ENCODE results near the gene PTPN18. TPM values are rescaled to one million over a fixed set of nuclear protein-coding genes. Genes with fewer than 3 reads are reported as not detected.

PTPN18 gene
- polyA plus RNA-seq, 1 experiment, result 24.4 TPM

DNA sequence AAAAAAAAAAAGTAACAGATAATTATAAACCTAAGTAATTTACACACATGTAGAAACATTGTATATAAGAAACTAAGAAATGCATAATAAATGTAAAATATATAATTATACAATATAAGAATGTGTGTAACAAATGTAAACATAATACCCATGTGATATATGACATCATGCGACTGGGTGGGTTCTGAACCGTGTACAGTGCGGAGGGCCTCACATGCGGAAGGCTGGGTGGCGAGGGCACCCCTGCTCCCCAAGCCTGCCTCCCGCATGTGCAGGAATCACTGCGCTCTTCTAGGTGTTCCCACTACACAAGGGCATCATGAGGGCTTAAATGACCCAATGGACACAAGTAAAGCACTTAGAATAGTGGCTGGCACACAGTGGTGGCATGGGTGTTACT, 2.0 kb downstream of the PTPN18 start:
- ChIA-PET CTCF (no interaction called here), POLR2A (no interaction called here)
- TF ChIP-seq, protein P1, sequence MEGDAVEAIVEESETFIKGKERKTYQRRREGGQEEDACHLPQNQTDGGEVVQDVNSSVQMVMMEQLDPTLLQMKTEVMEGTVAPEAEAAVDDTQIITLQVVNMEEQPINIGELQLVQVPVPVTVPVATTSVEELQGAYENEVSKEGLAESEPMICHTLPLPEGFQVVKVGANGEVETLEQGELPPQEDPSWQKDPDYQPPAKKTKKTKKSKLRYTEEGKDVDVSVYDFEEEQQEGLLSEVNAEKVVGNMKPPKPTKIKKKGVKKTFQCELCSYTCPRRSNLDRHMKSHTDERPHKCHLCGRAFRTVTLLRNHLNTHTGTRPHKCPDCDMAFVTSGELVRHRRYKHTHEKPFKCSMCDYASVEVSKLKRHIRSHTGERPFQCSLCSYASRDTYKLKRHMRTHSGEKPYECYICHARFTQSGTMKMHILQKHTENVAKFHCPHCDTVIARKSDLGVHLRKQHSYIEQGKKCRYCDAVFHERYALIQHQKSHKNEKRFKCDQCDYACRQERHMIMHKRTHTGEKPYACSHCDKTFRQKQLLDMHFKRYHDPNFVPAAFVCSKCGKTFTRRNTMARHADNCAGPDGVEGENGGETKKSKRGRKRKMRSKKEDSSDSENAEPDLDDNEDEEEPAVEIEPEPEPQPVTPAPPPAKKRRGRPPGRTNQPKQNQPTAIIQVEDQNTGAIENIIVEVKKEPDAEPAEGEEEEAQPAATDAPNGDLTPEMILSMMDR (IDR thresholded peaks at IDR 0.05; ENCODE audit: insufficient read depth, low read depth, low read length), result no peak
- H3K36me3 ChIP-seq (ENCODE audit: control insufficient read depth, insufficient read depth, low read length), result no peaks in the 10 kb centered on the region
- DNase-seq (ENCODE audit: low read depth), result no peak
- no peak overlapping the region for H3K4me3 ChIP-seq (ENCODE audit: low read depth, low read length)
- no peaks in the 10 kb centered on the region for H3K27me3 ChIP-seq (ENCODE audit: control insufficient read depth, insufficient read depth, low read length)

DNA sequence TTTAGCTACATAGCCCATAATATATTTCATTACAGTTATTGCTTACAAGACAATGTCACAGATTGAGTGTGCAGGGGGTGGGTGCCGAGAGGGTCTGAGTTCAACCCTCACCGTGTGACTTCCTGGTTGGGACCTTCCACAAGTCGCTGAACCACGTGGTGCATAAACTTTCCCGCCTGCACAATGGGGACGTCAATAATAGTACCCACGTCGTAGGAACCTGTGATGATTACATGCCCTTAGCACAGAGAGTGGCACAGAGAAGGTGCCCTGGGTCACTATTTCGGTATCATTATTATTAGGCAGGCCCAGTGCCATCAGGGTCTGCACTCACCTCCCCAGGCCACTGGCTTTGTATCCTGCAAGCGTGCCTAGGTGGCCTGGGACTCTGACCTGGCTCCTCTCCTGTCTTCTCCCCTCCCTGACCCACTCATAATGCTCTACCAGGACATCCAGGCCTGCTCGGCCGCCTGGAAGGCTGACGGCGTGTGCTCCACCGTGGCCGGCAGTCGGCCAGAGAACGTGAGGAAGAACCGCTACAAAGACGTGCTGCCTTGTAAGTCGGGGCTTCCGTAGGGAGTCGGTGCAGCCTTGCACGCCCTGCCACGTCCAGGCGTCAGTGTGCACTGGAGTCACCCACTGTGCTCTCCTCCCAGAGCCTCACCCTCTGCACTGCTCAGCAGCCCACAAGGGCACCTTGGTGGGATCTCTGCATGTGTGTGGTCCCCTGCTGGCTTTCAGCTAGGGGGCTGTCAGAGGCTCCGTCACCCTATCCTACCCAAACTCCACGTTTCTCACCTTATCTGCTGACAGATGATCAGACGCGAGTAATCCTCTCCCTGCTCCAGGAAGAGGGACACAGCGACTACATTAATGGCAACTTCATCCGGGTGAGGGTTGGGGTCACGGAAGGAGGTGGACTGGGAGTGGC, 2.8 kb downstream of the PTPN18 start:
- no peak for DNase-seq (ENCODE audit: low read depth)
- TF ChIP-seq, protein P1 (IDR thresholded peaks at IDR 0.05; ENCODE audit: insufficient read depth, low read depth, low read length), result no peak
- Histone ChIP-seq H3K36me3 (ENCODE audit: control insufficient read depth, insufficient read depth, low read length) (no peaks in the 10 kb centered on the region), H3K4me3 (ENCODE audit: low read depth, low read length) (no peak overlapping the region), H3K27me3 (ENCODE audit: control insufficient read depth, insufficient read depth, low read length) (no peaks in the 10 kb centered on the region)
- POLR2A ChIA-PET, result no interaction called here
- CTCF ChIA-PET, result no interaction called here

DNA sequence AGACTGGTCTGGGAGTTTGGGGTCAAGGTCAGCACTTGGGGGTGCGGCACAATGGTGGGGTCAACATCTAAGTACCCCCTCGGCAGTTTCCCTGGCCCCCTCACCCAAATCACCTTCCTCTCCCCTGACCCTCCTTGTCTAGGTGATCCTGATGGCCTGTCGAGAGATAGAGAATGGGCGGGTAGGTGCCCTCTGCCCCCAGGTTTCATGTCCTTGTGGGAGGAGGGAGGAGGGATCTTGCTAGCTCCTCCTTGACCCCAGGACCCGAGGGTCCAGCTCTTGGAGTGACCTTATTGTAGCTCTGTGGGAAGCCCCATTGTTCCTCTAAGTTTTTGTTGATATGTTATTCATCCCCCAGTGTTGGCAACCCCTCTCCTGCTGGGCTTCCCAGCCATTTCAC, 3.6 kb downstream of the PTPN18 start:
- TF ChIP-seq, protein P1 (IDR thresholded peaks at IDR 0.05; ENCODE audit: insufficient read depth, low read depth, low read length), result no peak
- DNase-seq (ENCODE audit: low read depth), result no peak
- H3K4me3 ChIP-seq (ENCODE audit: low read depth, low read length), result no peak overlapping the region
- H3K27me3 ChIP-seq (ENCODE audit: control insufficient read depth, insufficient read depth, low read length), result no peaks in the 10 kb centered on the region
- POLR2A ChIA-PET, result no interaction called here
- no peaks in the 10 kb centered on the region for H3K36me3 ChIP-seq (ENCODE audit: control insufficient read depth, insufficient read depth, low read length)
- CTCF ChIA-PET, result no interaction called here

DNA sequence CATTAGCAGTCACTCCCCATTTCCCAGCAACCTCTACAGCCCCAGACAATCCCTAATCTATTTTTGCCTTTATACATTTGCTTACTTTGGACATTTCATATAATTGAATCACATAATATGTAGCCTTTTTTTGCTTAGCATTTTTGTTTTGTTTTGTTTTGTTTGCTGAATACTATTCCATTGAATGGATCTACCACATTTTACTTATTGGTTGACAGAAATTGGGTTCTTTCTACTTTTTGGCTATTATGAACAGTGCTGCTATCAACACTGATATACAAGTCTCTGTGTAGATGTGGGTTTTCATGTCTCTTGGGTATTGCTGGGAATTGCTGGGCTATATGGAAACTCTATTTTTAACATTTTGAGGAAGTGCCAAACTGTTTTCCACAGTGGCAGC, 7.6 kb downstream of the PTPN18 start:
- H3K4me3 ChIP-seq (ENCODE audit: low read depth, low read length), result no peak overlapping the region
- POLR2A ChIA-PET, result no interaction called here
- no peaks in the 10 kb centered on the region for H3K27me3 ChIP-seq (ENCODE audit: control insufficient read depth, insufficient read depth, low read length)
- H3K36me3 ChIP-seq (ENCODE audit: control insufficient read depth, insufficient read depth, low read length), result no peaks in the 10 kb centered on the region
- CTCF ChIA-PET, result no interaction called here
- TF ChIP-seq, protein P1 (IDR thresholded peaks at IDR 0.05; ENCODE audit: insufficient read depth, low read depth, low read length), result no peak
- DNase-seq (ENCODE audit: low read depth), result no peak

DNA sequence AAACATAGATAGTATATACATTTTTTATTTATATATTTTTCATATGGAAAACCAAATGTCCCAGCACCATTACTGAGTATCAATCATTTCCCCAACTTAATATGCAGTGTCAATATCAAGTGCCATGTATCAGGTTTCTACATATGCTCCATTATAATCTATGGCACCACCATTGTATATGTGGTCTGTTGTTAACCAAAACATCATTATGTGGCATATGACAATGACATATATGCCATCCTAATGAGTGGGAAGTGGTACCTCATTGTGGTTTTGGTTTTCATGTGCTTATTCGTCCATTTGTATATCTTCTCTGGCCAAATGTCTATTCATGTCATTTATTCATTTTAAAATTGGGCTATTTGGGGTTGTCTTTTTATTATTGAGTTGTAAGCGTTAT, 9.2 kb downstream of the PTPN18 start:
- no peak overlapping the region for H3K4me3 ChIP-seq (ENCODE audit: low read depth, low read length)
- no peaks in the 10 kb centered on the region for H3K36me3 ChIP-seq (ENCODE audit: control insufficient read depth, insufficient read depth, low read length)
- CTCF ChIA-PET, result no interaction called here
- TF ChIP-seq, protein P1 (IDR thresholded peaks at IDR 0.05; ENCODE audit: insufficient read depth, low read depth, low read length), result no peak
- POLR2A ChIA-PET, result no interaction called here
- DNase-seq (ENCODE audit: low read depth), result no peak
- H3K27me3 ChIP-seq (ENCODE audit: control insufficient read depth, insufficient read depth, low read length), result no peaks in the 10 kb centered on the region
